GM19467 (cell line): Measurements from ENCODE around the gene IRX3.

Experiments
- ATAC-seq: cut with Tn5 transposase; IDR thresholded peaks from one replicate; pipeline ENCODE4 v1.9.1; 2021; ENCODE audit warnings: mild to moderate bottlenecking, moderate library complexity; ENCODE audit not compliant: unreplicated experiment

IRX3 gene

DNA sequence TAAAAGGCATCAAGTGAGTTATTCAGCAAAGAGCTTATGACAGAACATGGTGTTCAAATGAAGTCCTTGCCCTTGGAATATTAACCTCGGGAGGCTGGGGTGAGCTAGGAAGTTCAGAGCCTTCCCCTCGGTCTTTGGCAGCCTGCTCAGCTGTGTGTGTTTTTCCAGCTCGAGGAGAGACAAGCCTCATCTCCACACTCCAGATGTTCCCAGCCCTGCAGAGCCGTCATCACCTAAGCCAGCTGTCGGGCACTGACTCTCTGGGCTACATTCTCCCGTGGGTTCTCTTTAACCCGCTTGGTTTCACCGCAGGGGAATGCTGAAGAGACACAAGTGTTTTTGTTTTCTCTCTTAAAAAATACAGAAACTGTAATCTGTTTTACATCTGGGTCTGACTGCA is 47.1 kb downstream of the IRX3 start:
- ATAC-seq, result no peak

DNA sequence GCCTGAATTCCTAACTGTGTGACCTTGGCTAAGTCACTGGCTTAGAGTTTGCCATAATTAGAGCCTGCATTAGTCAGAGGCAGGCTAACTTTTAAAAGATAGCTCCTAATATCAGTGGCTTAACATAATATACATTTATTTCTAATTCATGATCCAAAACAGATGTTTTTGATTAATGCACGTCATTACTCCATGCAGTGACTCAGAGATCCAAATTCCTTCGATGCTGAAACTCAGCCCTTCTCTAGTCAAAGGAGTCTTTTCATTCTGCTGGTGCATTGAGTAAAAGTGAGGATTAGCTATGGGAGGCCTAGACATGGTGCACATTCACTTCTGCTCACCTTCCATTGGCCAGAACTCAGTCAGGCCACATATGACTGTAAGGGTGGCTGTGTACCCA is 49.8 kb downstream of the IRX3 start:
- ATAC-seq, result no peak

DNA sequence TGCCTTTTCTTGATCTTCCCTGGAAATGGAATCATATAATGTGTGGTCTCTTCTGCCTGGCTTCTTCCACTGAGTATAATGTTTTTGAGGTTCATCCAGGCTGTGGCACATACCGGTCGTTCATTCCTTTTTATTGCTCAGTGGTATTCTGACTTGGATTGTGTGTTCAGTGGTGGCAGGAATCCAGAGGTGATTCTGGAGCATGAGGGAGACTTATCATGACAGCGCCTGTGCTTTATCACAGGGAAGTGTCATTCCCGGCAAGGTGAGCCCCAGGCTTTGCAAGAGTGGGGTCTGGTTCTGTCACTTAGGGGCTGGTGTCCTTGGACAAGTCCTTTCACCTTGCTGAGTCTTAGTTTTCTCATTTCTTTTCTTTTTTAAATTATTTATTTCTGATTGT is 53.0 kb downstream of the IRX3 start:
- no peak for ATAC-seq
